GM12801 (cell line): ENCODE data around the gene GAS7.

Experiments used
- TF ChIP-seq, protein P1 (sequence below): IDR thresholded peaks from one replicate; pipeline ENCODE4 v1.5.1; 2011; ENCODE audit warnings: control low read depth; ENCODE audit not compliant: insufficient read length; ENCODE audit errors: extremely low read depth

Gene GAS7

DNA sequence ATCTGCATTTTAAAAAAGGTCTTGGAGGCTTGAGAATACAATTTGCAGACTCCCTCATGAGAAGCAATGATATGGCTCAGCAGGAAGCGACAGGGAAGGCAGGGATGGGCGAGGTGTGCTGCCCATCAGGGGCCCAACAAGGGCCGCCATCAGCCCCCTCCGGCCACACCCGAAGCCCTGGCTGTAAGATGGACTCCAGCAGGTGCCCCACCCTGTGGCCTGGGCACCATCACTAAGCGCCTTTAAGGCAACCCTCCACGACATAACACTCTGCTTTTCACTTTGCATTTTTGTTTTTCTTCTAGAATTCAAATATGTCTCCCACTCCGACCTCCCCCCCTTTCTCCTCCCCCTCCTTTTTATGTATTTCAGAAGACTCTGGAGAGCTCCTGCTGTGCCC is 241.2 kb downstream of the GAS7 start:
- TF ChIP-seq, protein P1, sequence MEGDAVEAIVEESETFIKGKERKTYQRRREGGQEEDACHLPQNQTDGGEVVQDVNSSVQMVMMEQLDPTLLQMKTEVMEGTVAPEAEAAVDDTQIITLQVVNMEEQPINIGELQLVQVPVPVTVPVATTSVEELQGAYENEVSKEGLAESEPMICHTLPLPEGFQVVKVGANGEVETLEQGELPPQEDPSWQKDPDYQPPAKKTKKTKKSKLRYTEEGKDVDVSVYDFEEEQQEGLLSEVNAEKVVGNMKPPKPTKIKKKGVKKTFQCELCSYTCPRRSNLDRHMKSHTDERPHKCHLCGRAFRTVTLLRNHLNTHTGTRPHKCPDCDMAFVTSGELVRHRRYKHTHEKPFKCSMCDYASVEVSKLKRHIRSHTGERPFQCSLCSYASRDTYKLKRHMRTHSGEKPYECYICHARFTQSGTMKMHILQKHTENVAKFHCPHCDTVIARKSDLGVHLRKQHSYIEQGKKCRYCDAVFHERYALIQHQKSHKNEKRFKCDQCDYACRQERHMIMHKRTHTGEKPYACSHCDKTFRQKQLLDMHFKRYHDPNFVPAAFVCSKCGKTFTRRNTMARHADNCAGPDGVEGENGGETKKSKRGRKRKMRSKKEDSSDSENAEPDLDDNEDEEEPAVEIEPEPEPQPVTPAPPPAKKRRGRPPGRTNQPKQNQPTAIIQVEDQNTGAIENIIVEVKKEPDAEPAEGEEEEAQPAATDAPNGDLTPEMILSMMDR: no peak

DNA sequence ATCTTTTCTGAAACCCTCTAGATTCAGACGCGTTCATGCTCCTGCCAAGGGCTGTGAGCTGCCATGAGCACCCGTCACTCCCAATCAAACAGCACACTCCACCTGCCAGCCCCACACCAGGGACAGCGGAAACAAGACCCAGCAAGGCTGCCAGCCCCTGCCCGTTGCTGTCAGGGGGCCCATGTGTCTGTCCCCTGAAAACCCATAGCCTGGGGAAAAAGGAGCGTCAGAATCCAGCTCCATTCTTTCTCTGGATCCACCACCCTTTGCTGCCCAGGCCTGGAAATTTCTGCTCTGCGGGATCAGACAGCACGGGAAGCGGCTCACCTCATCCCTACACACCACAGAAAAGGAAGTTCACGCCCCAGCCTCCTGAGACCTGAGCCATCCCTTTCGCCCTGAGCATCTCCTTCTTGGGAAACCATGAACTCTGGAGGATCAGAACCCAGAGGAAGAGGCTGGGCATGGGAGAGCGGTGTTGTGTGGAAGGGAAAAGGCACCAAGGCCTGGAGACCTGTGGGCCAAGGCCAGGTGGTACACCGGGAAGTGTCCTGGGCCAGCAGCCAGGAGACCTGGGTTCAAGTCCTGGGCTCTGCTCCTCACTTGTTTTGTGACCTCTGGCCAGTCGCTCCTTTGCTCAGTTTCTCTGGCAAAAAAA is 241.8 kb downstream of the GAS7 start:
- TF ChIP-seq, protein P1: no peak

DNA sequence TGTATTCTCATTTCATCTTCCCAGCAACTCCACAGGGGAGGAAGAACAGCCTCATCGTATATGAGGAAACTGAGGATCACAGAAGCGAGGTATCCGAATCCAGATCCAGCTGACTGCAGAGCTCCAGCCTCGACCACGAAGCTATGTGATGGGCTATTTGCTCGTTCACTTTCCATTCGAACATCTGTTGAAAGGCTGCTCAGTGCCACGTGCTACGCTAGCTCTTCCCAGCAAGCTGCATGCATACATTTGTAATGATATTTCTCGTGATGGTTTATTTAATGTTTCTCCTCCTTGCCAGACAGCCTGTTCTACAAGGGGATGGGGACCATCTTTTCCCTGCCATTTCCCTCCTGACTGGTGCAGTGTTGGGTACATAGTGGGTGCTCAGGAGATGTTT is 244.9 kb downstream of the GAS7 start:
- TF ChIP-seq, protein P1: no peak

GRCh38 chr17:9951803-9952202 is 246.6 kb downstream of the GAS7 start:
- TF ChIP-seq, protein P1: no peak

- TF ChIP-seq, protein P1: no peak
Observed at GRCh38 chr17:9948928-9949327, 249.5 kb downstream of the GAS7 start.

- TF ChIP-seq, protein P1: no peak
Observed at GRCh38 chr17:9944704-9945103, 253.7 kb downstream of the GAS7 start.

GRCh38 chr17:9943343-9943742 is 255.1 kb downstream of the GAS7 start:
- TF ChIP-seq, protein P1: no peak

DNA sequence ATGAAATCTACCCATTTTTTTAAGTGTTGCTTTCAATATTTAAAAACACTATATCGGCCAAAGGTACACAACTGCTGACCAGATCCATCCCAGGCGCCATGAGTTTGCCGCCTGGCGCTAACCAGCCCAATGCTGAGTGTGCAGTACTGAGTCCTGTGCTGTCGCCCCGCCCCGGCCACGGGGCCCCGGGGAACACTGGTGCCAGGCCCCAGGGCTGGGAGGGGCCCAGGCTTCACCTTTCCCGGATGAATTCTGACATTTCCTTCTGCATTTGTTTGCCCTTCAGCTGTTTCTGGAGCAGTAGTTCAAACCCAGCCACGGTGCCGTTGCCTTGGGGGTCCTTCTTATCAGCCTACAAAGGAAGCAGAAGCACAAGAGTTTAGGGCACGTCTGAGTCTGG is 255.5 kb downstream of the GAS7 start:
- TF ChIP-seq, protein P1: no peak
